ENCODE results near the gene MGLL.

DNA sequence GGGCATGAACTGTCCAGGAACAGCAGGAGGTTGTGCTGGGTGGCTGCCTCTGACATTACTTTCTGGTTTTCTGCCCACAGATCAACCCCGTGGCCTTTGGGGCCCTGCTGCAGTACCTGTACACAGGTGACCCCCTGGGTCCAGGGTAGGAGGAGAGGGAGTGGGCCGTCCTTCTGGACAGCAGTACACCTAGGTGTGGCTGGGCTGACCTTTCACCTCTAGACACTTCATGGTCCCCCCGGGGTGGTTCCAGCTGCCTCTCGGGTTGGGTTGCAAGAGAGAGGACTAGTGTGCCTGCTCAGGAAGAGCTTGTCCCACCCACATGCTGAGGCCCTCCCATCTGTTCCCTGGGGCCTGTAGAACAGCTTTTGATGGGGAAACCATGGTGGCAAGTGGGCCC is 145.9 kb downstream of the MGLL start:
- TF ChIP-seq CTCF (IDR thresholded peaks at IDR 0.05 in 4 of 5, conservative IDR thresholded peaks at IDR 0.05 in 1 of 5) (no peak), POLR2A (IDR thresholded peaks at IDR 0.05) (no peak)

All from gastrocnemius medialis (tissue), 4 donors.